T-cell (primary cell): ENCODE data around the gene PIGL. TPM values are rescaled to one million over a fixed set of nuclear protein-coding genes. Genes with fewer than 3 reads are reported as not detected.

Experiments
- ATAC-seq, 4 experiments: fragments of 200-7000 bp in 3 of 4; fragments of 150-1000 bp in 1 of 4; cut with Tn5 transposase; replicated peaks in 1 of 4; 1 replicate in 3 of 4; 2 replicates in 1 of 4; pipeline ENCODE4 v1.10.0; 2021; ENCODE audit warnings: moderate library complexity in 3 of 4, mild to moderate bottlenecking in 2 of 4, moderate number of reproducible peaks in 1 of 4
- CTCF ChIA-PET, 2 donors: fragments of 300-600 bp; sonication (Branson Sonifier 250); formaldehyde crosslinking; loops; one replicate each; lab custom pipeline; 2022; ENCODE audit warnings: antibody characterized with exemption in 2 of 2; lab: Charles Lee
- POLR2A ChIA-PET, 2 donors: fragments of 300-600 bp; sonication (Branson Sonifier 250); formaldehyde crosslinking; loops; one replicate each; lab custom pipeline; 2022; ENCODE audit warnings: antibody characterized with exemption in 2 of 2; lab: Charles Lee
- DNase-seq, 35 experiments: peaks; one replicate each; pipeline versions ENCODE4 v3.0.0 to v3.0.0-alpha.2; 2013 to 2023
- H3K27ac ChIP-seq: one replicate; pipeline ENCODE4 v1.5.1; 2013; ENCODE audit warnings: low read length
- H3K27me3 ChIP-seq, 2 experiments: replicated peaks in 1 of 2; 1 replicate in 1 of 2; 2 replicates in 1 of 2; pipeline versions ENCODE4 v1.6.1 to v1.7.0; 2013; ENCODE audit warnings: low read length in 1 of 2, mixed read lengths in 1 of 2; ENCODE audit not compliant: control insufficient read depth in 2 of 2, insufficient read depth in 2 of 2; ENCODE audit errors: extremely low read depth in 1 of 2
- H3K36me3 ChIP-seq, 2 donors: 1 replicate in 1 of 2; 2 replicates in 1 of 2; pipeline versions ENCODE4 v1.6.1 to v1.7.0; 2013; ENCODE audit warnings: low read length in 1 of 2; ENCODE audit not compliant: control insufficient read depth in 2 of 2, insufficient read depth in 1 of 2; ENCODE audit errors: extremely low read depth in 1 of 2
- H3K4me1 ChIP-seq, 2 experiments: 1 replicate in 1 of 2; 2 replicates in 1 of 2; pipeline versions ENCODE4 v1.6.1 to v1.7.0; 2013; ENCODE audit warnings: low read length in 2 of 2, mixed read lengths in 1 of 2; ENCODE audit not compliant: insufficient read depth in 2 of 2, control insufficient read depth in 1 of 2; ENCODE audit errors: extremely low read depth in 1 of 2
- H3K4me3 ChIP-seq, 2 donors: 1 replicate in 1 of 2; 2 replicates in 1 of 2; pipeline versions ENCODE4 v1.5.1 to v1.7.0; 2013; ENCODE audit warnings: mild to moderate bottlenecking in 2 of 2, low read length in 1 of 2, moderate library complexity in 1 of 2; ENCODE audit not compliant: control insufficient read depth in 1 of 2; ENCODE audit errors: extremely low read depth in 1 of 2
- H3K9me3 ChIP-seq: 2 replicates; pipeline ENCODE4 v1.7.0; 2013
- H3K27ac Mint-ChIP-seq, 2 donors: one replicate each; pipeline ENCODE4 v1.8.0; 2020 to 2021; ENCODE audit warnings: mild to moderate bottlenecking in 2 of 2, mixed read lengths in 2 of 2
- H3K27me3 Mint-ChIP-seq, 2 donors: one replicate each; pipeline ENCODE4 v1.8.0; 2021 to 2022; ENCODE audit warnings: mixed read lengths in 2 of 2
- H3K36me3 Mint-ChIP-seq: one replicate; pipeline ENCODE4 v1.8.0; 2021; ENCODE audit warnings: mixed read lengths
- H3K4me1 Mint-ChIP-seq, 3 donors: one replicate each; pipeline ENCODE4 v1.8.0; 2020 to 2022; ENCODE audit warnings: mixed read lengths in 3 of 3, mild to moderate bottlenecking in 1 of 3
- H3K4me3 Mint-ChIP-seq, 3 donors: one replicate each; pipeline ENCODE4 v1.8.0; 2020 to 2022; ENCODE audit warnings: mild to moderate bottlenecking in 3 of 3, mixed read lengths in 3 of 3, moderate library complexity in 3 of 3
- H3K9me3 Mint-ChIP-seq, 3 donors: one replicate each; pipeline ENCODE4 v1.8.0; 2020 to 2022; ENCODE audit warnings: mixed read lengths in 3 of 3
- WGBS: methylation state at CpG from one replicate; pipeline ENCODE4 v1.1.5; 2013; ENCODE audit warnings: missing lambda C conversion rate; ENCODE audit not compliant: insufficient coverage; 5-methylcytosine and 5-hydroxymethylcytosine counted together
- total RNA-seq, 35 experiments: library from RNA in 6 of 35; stranded (reverse) in 6 of 35; fragments of 120-200 nt in 1 of 35; gene quantifications; one replicate each; pipeline versions ENCODE4 v1.2.1 to v1.2.4 and lab custom pipeline; 2013 to 2026

The PIGL gene
- total RNA-seq, 5 donors from 2014 or later (not counting 1 experiment from before 2014, with no cell fraction given), result 53.9 to 90.2 (median 82.7) TPM

DNA sequence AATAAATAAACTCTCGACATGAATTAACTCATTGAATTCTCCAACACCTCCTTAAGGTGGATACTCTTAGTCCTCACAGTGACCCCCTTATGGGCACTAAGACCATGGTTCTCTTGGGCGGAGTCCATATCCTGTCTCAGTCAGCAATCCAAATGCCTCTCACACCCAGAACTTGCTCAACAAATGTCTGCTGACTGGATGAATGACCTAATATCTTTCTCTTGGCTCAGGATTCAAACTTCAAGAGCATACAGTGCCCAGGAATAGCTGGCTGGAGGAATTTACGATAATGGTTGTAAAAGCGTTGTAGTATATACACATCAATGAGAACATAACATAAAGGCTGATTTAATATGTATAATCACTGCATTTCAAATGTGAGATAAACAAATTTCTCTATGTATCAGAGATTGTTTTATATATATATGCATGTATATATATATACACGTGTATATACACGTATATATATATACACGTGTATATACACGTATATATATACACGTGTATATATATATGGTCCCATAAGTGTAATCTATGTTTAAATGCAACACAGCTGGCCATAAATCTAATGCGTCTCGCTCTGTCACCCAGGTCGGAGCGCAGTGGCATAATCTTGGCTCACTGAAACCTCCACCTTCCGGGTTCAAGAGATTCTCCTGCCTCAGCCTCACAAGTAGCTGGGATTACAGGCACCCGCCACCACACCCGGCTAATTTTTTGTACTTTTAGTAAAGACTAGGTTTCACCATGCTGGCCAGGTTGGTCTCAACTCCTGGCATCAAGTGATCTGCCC lies 157.3 kb downstream of the PIGL start:
- Histone ChIP-seq H3K27ac (no peak overlapping the region), H3K4me1 (no peaks in the 10 kb centered on the region), H3K27me3 (no peaks in the 10 kb centered on the region), H3K36me3 (no peaks in the 10 kb centered on the region), H3K9me3 (no peaks in the 10 kb centered on the region), H3K4me3 (no peak overlapping the region)
- H3K4me1 Mint-ChIP-seq, result no peaks in the 10 kb centered on the region
- WGBS, result 94% methylated on average over 7 of the region's 16 CpGs
- no peak for ATAC-seq
- CTCF ChIA-PET, result interaction anchor here in 1 of 2 donors (1.7 kb wide), 1 partner anchor 11 kb away, joined by 5 read pairs; no protein-coding TSS in a partner anchor
- POLR2A ChIA-PET, result no interaction called here
- DNase-seq, result no peak
- H3K9me3 Mint-ChIP-seq, result no peaks in the 10 kb centered on the region
- no peaks in the 10 kb centered on the region for H3K27me3 Mint-ChIP-seq
- H3K4me3 Mint-ChIP-seq, result no peak overlapping the region
- no peaks in the 10 kb centered on the region for H3K36me3 Mint-ChIP-seq
- no peak overlapping the region for H3K27ac Mint-ChIP-seq

Other genes with a start within 250 kb of the PIGL start
- 10 to 100 TPM; 18.1 to 28.7 (median 22.8) TPM for gene ZSWIM7, start 217.5 kb upstream of the PIGL start, total RNA-seq
- gene TTC19, start 217.4 kb upstream of the PIGL start, total RNA-seq, result 10 to 100 TPM; 39.2 to 58.6 (median 42.2) TPM
- gene NCOR1, start 1.7 kb upstream of the PIGL start, total RNA-seq, result 100 to 1,000 TPM; 134 to 173 (median 152) TPM
- 10 to 100 TPM; 12.7 to 20.0 (median 17.8) TPM for gene CENPV, start 136.3 kb downstream of the PIGL start, total RNA-seq
- 100 to 1,000 TPM; 669 to 892 (median 718) TPM for gene UBB, start 163.9 kb downstream of the PIGL start, total RNA-seq
- gene TRPV2, start 198.4 kb downstream of the PIGL start, total RNA-seq, result 100 to 1,000 TPM in 4 of 5 donors, 10 to 100 TPM in 1; 91.3 to 127 (median 122) TPM